Neuron (in vitro differentiated cells): Measurements from ENCODE around the gene PRDM10.
A peak's percentile ranks its signal among the peaks of the same experiment; 100 is the strongest.

Source experiments
- H2AFZ ChIP-seq: one replicate; pipeline ENCODE4 v1.6.1; 2013; ENCODE audit warnings: low read depth, mild to moderate bottlenecking, inconsistent platforms, low read length, moderate library complexity
- H3K27me3 ChIP-seq: one replicate; pipeline ENCODE4 v1.6.1; 2013; ENCODE audit warnings: low read length; ENCODE audit not compliant: insufficient read depth
- H3K36me3 ChIP-seq: one replicate; pipeline ENCODE4 v1.6.1; 2013; ENCODE audit warnings: low read length; ENCODE audit not compliant: insufficient read depth
- H3K4me1 ChIP-seq: one replicate; pipeline ENCODE4 v1.6.1; 2013; ENCODE audit warnings: low read length; ENCODE audit not compliant: insufficient read depth
- H3K4me3 ChIP-seq: 2 replicates; pipeline ENCODE4 v1.5.1; 2013; ENCODE audit warnings: mild to moderate bottlenecking, low read length, moderate library complexity
- H3K9me3 ChIP-seq: one replicate; pipeline ENCODE4 v1.6.1; 2013; ENCODE audit warnings: low read length

The PRDM10 gene, protein sequence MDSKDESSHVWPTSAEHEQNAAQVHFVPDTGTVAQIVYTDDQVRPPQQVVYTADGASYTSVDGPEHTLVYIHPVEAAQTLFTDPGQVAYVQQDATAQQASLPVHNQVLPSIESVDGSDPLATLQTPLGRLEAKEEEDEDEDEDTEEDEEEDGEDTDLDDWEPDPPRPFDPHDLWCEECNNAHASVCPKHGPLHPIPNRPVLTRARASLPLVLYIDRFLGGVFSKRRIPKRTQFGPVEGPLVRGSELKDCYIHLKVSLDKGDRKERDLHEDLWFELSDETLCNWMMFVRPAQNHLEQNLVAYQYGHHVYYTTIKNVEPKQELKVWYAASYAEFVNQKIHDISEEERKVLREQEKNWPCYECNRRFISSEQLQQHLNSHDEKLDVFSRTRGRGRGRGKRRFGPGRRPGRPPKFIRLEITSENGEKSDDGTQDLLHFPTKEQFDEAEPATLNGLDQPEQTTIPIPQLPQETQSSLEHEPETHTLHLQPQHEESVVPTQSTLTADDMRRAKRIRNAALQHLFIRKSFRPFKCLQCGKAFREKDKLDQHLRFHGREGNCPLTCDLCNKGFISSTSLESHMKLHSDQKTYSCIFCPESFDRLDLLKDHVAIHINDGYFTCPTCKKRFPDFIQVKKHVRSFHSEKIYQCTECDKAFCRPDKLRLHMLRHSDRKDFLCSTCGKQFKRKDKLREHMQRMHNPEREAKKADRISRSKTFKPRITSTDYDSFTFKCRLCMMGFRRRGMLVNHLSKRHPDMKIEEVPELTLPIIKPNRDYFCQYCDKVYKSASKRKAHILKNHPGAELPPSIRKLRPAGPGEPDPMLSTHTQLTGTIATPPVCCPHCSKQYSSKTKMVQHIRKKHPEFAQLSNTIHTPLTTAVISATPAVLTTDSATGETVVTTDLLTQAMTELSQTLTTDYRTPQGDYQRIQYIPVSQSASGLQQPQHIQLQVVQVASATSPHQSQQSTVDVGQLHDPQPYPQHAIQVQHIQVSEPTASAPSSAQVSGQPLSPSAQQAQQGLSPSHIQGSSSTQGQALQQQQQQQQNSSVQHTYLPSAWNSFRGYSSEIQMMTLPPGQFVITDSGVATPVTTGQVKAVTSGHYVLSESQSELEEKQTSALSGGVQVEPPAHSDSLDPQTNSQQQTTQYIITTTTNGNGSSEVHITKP

GRCh38 chr11:130002352-130002845 is at the start of gene PRDM10:
TSS of gene PRDM10 (minus strand) at chr11:130002835. CDS start at chr11:129960964, 41,871 bp downstream.
- Histone ChIP-seq H3K4me3 (peak within 1 kb of the TSS; percentile 88), H3K9me3 (no peaks in the 10 kb centered on the region), H2AFZ (peak within 1 kb of the TSS; percentile 78), H3K27me3 (no peaks in the 10 kb centered on the region), H3K36me3 (no peaks in the 10 kb centered on the region), H3K4me1 (peaks cover 6% of the 10 kb centered on the region)

GRCh38 chr11:130051082-130051481 is 48.4 kb upstream of the PRDM10 start:
- Histone ChIP-seq H2AFZ (no peak overlapping the region), H3K9me3 (no peaks in the 10 kb centered on the region), H3K27me3 (no peaks in the 10 kb centered on the region), H3K36me3 (no peaks in the 10 kb centered on the region), H3K4me1 (no peaks in the 10 kb centered on the region), H3K4me3 (no peak overlapping the region)

DNA sequence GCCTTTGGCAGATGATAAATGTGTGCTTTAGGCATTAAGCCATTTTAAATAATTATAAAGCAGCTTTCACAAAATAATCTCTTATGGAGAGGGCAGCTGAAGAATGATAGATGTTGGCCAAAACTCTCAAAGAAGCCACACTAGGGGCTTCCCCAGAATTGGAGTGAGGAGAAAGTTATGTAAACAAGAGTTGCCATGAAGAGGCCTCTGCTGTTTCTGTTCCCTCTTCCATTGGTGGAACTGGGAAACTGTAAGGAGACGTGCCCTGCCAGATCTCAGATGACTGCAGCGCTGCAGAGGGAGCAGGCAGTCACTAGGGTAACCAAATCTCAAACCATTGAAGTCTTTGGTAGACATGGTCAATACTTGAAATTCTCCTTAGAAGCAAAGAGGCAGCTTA is 47.6 kb upstream of the PRDM10 start:
- Histone ChIP-seq H3K4me3 (no peak overlapping the region), H3K4me1 (no peaks in the 10 kb centered on the region), H3K27me3 (no peaks in the 10 kb centered on the region), H3K36me3 (no peaks in the 10 kb centered on the region), H3K9me3 (no peaks in the 10 kb centered on the region), H2AFZ (no peak overlapping the region)

DNA sequence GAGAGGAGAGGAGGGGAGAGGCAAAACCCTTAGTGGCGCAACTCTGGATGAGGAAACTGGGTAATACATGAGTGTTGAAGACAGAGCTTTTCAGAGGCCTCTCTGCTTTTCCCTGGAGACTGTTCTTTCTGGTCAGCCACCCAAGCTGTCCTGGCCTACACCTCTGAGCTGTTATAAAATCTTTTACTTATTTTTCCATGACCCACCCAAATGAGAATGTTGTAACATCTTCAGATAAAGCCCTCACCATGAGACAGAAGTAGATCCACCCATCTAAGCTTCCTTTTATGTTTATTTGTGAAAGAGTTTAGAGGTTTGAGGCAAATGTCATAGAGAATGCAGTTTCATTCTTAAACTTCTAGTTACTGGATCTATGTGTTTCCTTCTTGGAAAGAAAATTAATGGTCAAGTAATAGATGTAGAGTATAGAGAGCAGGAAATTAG is 46.7 kb upstream of the PRDM10 start:
- Histone ChIP-seq H2AFZ (no peak overlapping the region), H3K4me3 (no peak overlapping the region), H3K4me1 (no peaks in the 10 kb centered on the region), H3K36me3 (no peaks in the 10 kb centered on the region), H3K27me3 (no peaks in the 10 kb centered on the region), H3K9me3 (no peaks in the 10 kb centered on the region)

- H3K9me3 ChIP-seq: no peaks in the 10 kb centered on the region
- no peaks in the 10 kb centered on the region for H3K27me3 ChIP-seq
- H3K4me1 ChIP-seq: no peaks in the 10 kb centered on the region
- no peak overlapping the region for H3K4me3 ChIP-seq
- no peaks in the 10 kb centered on the region for H3K36me3 ChIP-seq
- H2AFZ ChIP-seq: no peak overlapping the region
These were observed 44.5 kb upstream of the PRDM10 start for GRCh38 chr11:130047141-130047540.

GRCh38 chr11:130043575-130043974 is 40.9 kb upstream of the PRDM10 start:
- no peak overlapping the region for H2AFZ ChIP-seq
- no peak overlapping the region for H3K4me3 ChIP-seq
- no peaks in the 10 kb centered on the region for H3K27me3 ChIP-seq
- H3K4me1 ChIP-seq: no peaks in the 10 kb centered on the region
- H3K9me3 ChIP-seq: no peaks in the 10 kb centered on the region
- H3K36me3 ChIP-seq: no peaks in the 10 kb centered on the region

- H3K27me3 ChIP-seq: no peaks in the 10 kb centered on the region
- peaks cover 7% of the 10 kb centered on the region for H3K4me1 ChIP-seq
- H3K4me3 ChIP-seq: no peak overlapping the region
- no peaks in the 10 kb centered on the region for H3K36me3 ChIP-seq
- H2AFZ ChIP-seq: no peak overlapping the region
- no peaks in the 10 kb centered on the region for H3K9me3 ChIP-seq
These were observed 39.5 kb upstream of the PRDM10 start for GRCh38 chr11:130042093-130042591.

DNA sequence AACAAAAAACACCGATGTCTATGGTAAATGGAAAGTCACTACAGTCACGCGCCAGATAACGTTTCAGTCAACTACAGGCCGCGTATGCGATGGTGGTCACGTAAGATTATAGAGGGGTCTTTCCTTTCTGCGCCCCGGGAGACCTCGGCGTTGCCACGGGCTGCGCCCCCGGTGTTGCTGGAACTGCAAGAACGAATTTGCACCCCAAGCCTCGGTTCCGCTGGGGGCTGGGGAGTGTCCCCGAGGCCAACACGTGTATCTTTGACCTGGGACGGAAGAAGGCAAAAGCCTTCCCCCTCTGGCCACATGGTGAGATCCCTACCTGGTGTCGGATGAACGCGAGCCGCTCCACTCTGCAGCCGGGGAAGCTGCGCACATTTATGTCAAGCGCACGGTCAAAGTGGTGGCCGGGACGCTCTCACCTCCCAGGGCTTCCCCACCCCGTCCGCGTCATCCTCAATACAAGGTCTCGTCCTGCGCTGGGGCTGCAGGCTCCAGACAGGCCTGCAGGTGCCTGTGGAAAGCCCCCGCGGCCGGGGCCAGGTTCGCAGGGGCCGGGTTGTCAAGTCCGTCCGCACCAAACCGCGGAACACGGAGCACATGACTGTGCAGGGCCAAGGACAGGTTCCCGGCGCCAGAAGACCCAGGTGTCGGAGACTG is 37.8 kb upstream of the PRDM10 start:
- no peak overlapping the region for H3K4me3 ChIP-seq
- H2AFZ ChIP-seq: no peak overlapping the region
- no peaks in the 10 kb centered on the region for H3K36me3 ChIP-seq
- no peaks in the 10 kb centered on the region for H3K9me3 ChIP-seq
- H3K4me1 ChIP-seq: peaks cover 7% of the 10 kb centered on the region
- no peaks in the 10 kb centered on the region for H3K27me3 ChIP-seq

- Histone ChIP-seq H2AFZ (no peak overlapping the region), H3K27me3 (no peaks in the 10 kb centered on the region), H3K9me3 (no peaks in the 10 kb centered on the region), H3K36me3 (no peaks in the 10 kb centered on the region), H3K4me3 (no peak overlapping the region), H3K4me1 (peaks cover 7% of the 10 kb centered on the region)
These were observed 35.4 kb upstream of the PRDM10 start for GRCh38 chr11:130037881-130038585.

- Histone ChIP-seq H3K36me3 (no peaks in the 10 kb centered on the region), H3K4me1 (peaks cover 7% of the 10 kb centered on the region), H3K27me3 (no peaks in the 10 kb centered on the region), H2AFZ (no peak overlapping the region), H3K9me3 (no peaks in the 10 kb centered on the region), H3K4me3 (no peak overlapping the region)
These were observed 34.4 kb upstream of the PRDM10 start for GRCh38 chr11:130037058-130037457.

GRCh38 chr11:130034236-130034635 is 31.6 kb upstream of the PRDM10 start:
- Histone ChIP-seq H3K36me3 (no peaks in the 10 kb centered on the region), H3K4me3 (no peak overlapping the region), H3K27me3 (no peaks in the 10 kb centered on the region)

DNA sequence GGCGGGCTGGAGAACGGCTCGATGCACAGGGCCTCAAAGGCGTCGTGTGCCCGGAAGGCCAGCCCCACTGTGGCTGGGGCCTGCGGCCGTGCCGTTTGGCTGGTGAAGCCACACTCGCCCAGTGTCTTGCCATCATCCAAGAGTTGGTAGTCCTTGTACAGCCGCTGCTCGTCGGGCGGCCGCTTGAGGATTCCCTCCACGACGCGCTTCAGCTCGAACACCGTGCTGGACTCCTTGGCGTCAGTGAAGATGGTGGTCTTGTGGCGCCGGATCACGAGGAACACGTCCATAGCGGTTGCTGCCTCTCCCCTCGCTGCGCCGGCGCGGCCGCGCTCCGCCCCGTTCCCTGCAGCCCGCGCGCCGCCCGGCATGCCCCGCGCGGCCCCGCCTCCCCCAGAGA is 30.3 kb upstream of the PRDM10 start:
- Histone ChIP-seq H3K9me3 (no peaks in the 10 kb centered on the region), H3K36me3 (no peaks in the 10 kb centered on the region), H3K4me3 (no peak overlapping the region), H3K4me1 (peaks cover 10% of the 10 kb centered on the region), H3K27me3 (no peaks in the 10 kb centered on the region), H2AFZ (no peak overlapping the region)

More at GRCh38 chr11:130034236-130034635, 31.6 kb upstream of the PRDM10 start:
- Histone ChIP-seq H2AFZ (no peak overlapping the region), H3K9me3 (no peaks in the 10 kb centered on the region), H3K4me1 (peaks cover 16% of the 10 kb centered on the region)
